H9 (cell line): Measurements from ENCODE around the gene HGF. TPM values are rescaled to one million over a fixed set of nuclear protein-coding genes. Genes with fewer than 3 reads are reported as not detected.

Experiments used
- DNase-seq: peaks from one replicate; pipeline ENCODE4 v3.0.0-alpha.2; 2017
- H2AFZ ChIP-seq: one replicate; pipeline ENCODE4 v1.6.1; 2013; ENCODE audit warnings: mild to moderate bottlenecking, low read length, control low read depth, moderate library complexity
- H2AK5ac ChIP-seq: 2 replicates; pipeline ENCODE4 v1.6.1; 2013; ENCODE audit warnings: low read length, control low read depth, mixed read lengths; ENCODE audit not compliant: insufficient read length
- H2BK120ac ChIP-seq: one replicate; pipeline ENCODE4 v1.6.1; 2013; ENCODE audit warnings: low read depth, mild to moderate bottlenecking, low read length, control low read depth, inconsistent platforms; ENCODE audit not compliant: poor library complexity, severe bottlenecking
- H2BK12ac ChIP-seq: 2 replicates; pipeline ENCODE4 v1.6.1; 2013; ENCODE audit warnings: low read length, control low read depth, mixed read lengths, low read depth; ENCODE audit not compliant: insufficient read length
- H2BK15ac ChIP-seq: 2 replicates; pipeline ENCODE4 v1.6.1; 2013; ENCODE audit warnings: low read depth, low read length, control low read depth
- H2BK20ac ChIP-seq: one replicate; pipeline ENCODE4 v1.6.1; 2013; ENCODE audit warnings: low read depth, mild to moderate bottlenecking, low read length, control low read depth, inconsistent platforms; ENCODE audit not compliant: poor library complexity, severe bottlenecking
- H2BK5ac ChIP-seq: 2 replicates; pipeline ENCODE4 v1.6.1; 2013; ENCODE audit warnings: low read length, control low read depth, mixed read lengths; ENCODE audit not compliant: insufficient read length
- H3K14ac ChIP-seq: 2 replicates; pipeline ENCODE4 v1.6.1; 2013; ENCODE audit warnings: low read length, control low read depth; ENCODE audit not compliant: insufficient read depth
- H3K18ac ChIP-seq: 2 replicates; pipeline ENCODE4 v1.6.1; 2013; ENCODE audit warnings: low read depth, mild to moderate bottlenecking, mixed read lengths, low read length, control low read depth; ENCODE audit not compliant: insufficient read length
- H3K23ac ChIP-seq: 2 replicates; pipeline ENCODE4 v1.6.1; 2013; ENCODE audit warnings: low read length, control low read depth, mixed read lengths, low read depth; ENCODE audit not compliant: insufficient read length
- H3K23me2 ChIP-seq: 2 replicates; pipeline ENCODE4 v1.6.1; 2013; ENCODE audit warnings: low read depth, mild to moderate bottlenecking, mixed read lengths, low read length, control low read depth; ENCODE audit not compliant: insufficient read length, poor library complexity, severe bottlenecking
- H3K27ac ChIP-seq: 2 replicates; pipeline ENCODE4 v1.5.1; 2013; ENCODE audit warnings: low read length, control low read depth, mixed read lengths, low read depth; ENCODE audit not compliant: insufficient read length
- H3K27me3 ChIP-seq: 2 replicates; pipeline ENCODE4 v1.6.1; 2013; ENCODE audit warnings: low read length, control low read depth, inconsistent platforms; ENCODE audit not compliant: insufficient read depth
- H3K4ac ChIP-seq: 2 replicates; pipeline ENCODE4 v1.6.1; 2013; ENCODE audit warnings: low read depth, mild to moderate bottlenecking, control low read depth, inconsistent platforms, low read length, moderate library complexity
- H3K4me1 ChIP-seq: 2 replicates; pipeline ENCODE4 v1.6.1; 2013; ENCODE audit warnings: low read length, control low read depth, inconsistent platforms; ENCODE audit not compliant: insufficient read depth
- H3K4me2 ChIP-seq: 2 replicates; pipeline ENCODE4 v1.6.1; 2013; ENCODE audit warnings: low read length, control low read depth, mixed read lengths; ENCODE audit not compliant: insufficient read length, insufficient read depth
- H3K56ac ChIP-seq: 2 replicates; pipeline ENCODE4 v1.6.1; 2013; ENCODE audit warnings: low read depth, mild to moderate bottlenecking, mixed read lengths, low read length, control low read depth; ENCODE audit not compliant: insufficient read length
- H3K79me1 ChIP-seq: 2 replicates; pipeline ENCODE4 v1.6.1; 2013; ENCODE audit warnings: low read depth, mild to moderate bottlenecking, moderate library complexity, low read length, control low read depth, inconsistent platforms; ENCODE audit not compliant: insufficient read depth, poor library complexity, severe bottlenecking
- H3K79me2 ChIP-seq: 2 replicates; pipeline ENCODE4 v1.6.1; 2013; ENCODE audit warnings: low read length, control low read depth, inconsistent platforms; ENCODE audit not compliant: insufficient read depth
- H3K9ac ChIP-seq: 2 replicates; pipeline ENCODE4 v1.6.1; 2013; ENCODE audit warnings: low read length, control low read depth, mixed read lengths; ENCODE audit not compliant: insufficient read length; ENCODE audit errors: extremely low read depth
- H3K9me3 ChIP-seq: one replicate; pipeline ENCODE4 v1.6.1; 2013; ENCODE audit warnings: low read depth, low read length, inconsistent platforms; ENCODE audit not compliant: control insufficient read depth
- H3T11ph ChIP-seq: one replicate; pipeline ENCODE4 v1.6.1; 2013; ENCODE audit warnings: mild to moderate bottlenecking, low read length, control low read depth, inconsistent platforms
- H4K20me1 ChIP-seq: one replicate; pipeline ENCODE4 v1.6.1; 2013; ENCODE audit not compliant: control insufficient read depth, insufficient read length, insufficient read depth
- H4K5ac ChIP-seq: 2 replicates; pipeline ENCODE4 v1.6.1; 2013; ENCODE audit warnings: low read depth, mild to moderate bottlenecking, mixed read lengths, low read length, control low read depth; ENCODE audit not compliant: insufficient read length
- H4K8ac ChIP-seq: replicated peaks from 2 replicates; pipeline ENCODE4 v1.6.1; 2013; ENCODE audit warnings: low read length, control low read depth, mixed read lengths, low read depth; ENCODE audit not compliant: insufficient read length
- H4K91ac ChIP-seq: 2 replicates; pipeline ENCODE4 v1.6.1; 2013; ENCODE audit warnings: low read depth, mild to moderate bottlenecking, moderate library complexity, mixed read lengths, low read length, control low read depth; ENCODE audit not compliant: insufficient read length
- H3K27ac Mint-ChIP-seq, 3 experiments: 2 replicates in 2 of 3; 3 replicates in 1 of 3; pipeline ENCODE4 v1.8.0; 2020 to 2021; ENCODE audit warnings: mixed read lengths in 3 of 3, mild to moderate bottlenecking in 1 of 3, moderate library complexity in 1 of 3
- H3K27me3 Mint-ChIP-seq: 2 replicates; pipeline ENCODE4 v1.8.0; 2021; ENCODE audit warnings: low read depth, mild to moderate bottlenecking, moderate library complexity, mixed read lengths
- H3K36me3 Mint-ChIP-seq, 3 experiments: 2 replicates in 2 of 3; 3 replicates in 1 of 3; pipeline ENCODE4 v1.8.0; 2020 to 2021; ENCODE audit warnings: low read depth in 3 of 3, mixed read lengths in 3 of 3; ENCODE audit not compliant: insufficient read depth in 1 of 3
- H3K4me1 Mint-ChIP-seq, 2 experiments: 2 replicates each; pipeline ENCODE4 v1.8.0; 2020; ENCODE audit warnings: mixed read lengths in 2 of 2
- H3K4me3 Mint-ChIP-seq, 2 experiments: 2 replicates in 1 of 2; 3 replicates in 1 of 2; pipeline ENCODE4 v1.8.0; 2020 to 2021; ENCODE audit warnings: mild to moderate bottlenecking in 2 of 2, mixed read lengths in 2 of 2, moderate library complexity in 1 of 2
- H3K9me3 Mint-ChIP-seq, 2 experiments: 2 replicates in 1 of 2; 3 replicates in 1 of 2; pipeline ENCODE4 v1.8.0; 2020; ENCODE audit warnings: mild to moderate bottlenecking in 2 of 2, mixed read lengths in 2 of 2, moderate library complexity in 1 of 2
- WGBS: extraction: QIAGEN DNeasy Blood & Tissue Kit; methylation state at CpG from one replicate; pipeline ENCODE4 v1.1.7; 2013; ENCODE audit warnings: missing lambda C conversion rate, low lambda C conversion rate, mixed read lengths; ENCODE audit not compliant: insufficient read length; ENCODE audit errors: extremely low coverage; 5-methylcytosine and 5-hydroxymethylcytosine counted together
- total RNA-seq: library from RNA; stranded (reverse); gene quantifications from 2 replicates; pipeline ENCODE4 v1.2.1, GENCODE V29; 2021
- TF ChIP-seq, protein P1 (sequence below): fragments of 200-600 bp; sonication (generic); conservative IDR thresholded peaks from 3 replicates; pipeline ENCODE4 v1.8.0; 2021; ENCODE audit warnings: antibody characterized with exemption, mild to moderate bottlenecking

Gene HGF
- total RNA-seq, 1 experiment from 2014 or later = 0.15 TPM

DNA sequence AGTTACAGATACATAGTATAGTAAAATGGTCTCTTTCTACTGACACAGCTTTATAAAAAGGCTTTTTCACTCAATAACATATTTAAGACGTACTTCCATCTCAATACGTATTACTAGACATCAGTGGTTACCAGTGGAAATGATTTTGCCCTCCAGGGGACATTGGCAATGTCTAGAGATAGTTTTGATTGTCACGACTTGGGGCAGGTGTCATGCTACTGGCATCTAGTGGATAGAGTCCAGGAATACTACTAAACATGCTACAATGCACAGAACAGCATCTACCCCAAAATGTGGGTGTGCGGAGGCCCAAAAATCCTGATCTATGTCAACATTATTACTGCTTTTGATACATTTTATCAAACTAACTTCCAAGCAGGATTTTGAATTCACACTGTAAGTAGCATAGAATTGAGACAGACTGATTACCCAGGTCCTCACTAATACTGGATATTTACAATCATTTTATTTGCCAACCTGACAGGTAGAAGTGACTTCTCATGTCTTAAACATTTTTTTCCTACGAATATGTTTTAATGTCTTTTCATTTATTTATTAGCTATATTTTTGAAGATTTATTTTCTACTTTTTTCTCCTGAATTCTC is 53.8 kb downstream of the HGF start:
- Histone ChIP-seq H3K79me2 (no peaks in the 10 kb centered on the region), H4K91ac (no peak overlapping the region), H3K18ac (no peak overlapping the region), H2BK12ac (no peak overlapping the region), H3K4me1 (no peaks in the 10 kb centered on the region), H3K27ac (no peak overlapping the region), H2BK20ac (no peak overlapping the region), H3K9ac (no peak overlapping the region), H2AK5ac (no peak overlapping the region), H3T11ph (no peak overlapping the region), H2BK5ac (no peak overlapping the region), H4K8ac (no peak overlapping the region), H3K4me2 (no peak overlapping the region), H3K4ac (no peak overlapping the region), H3K23me2 (no peaks in the 10 kb centered on the region), H2BK120ac (no peak overlapping the region), H3K23ac (no peak overlapping the region), H2BK15ac (no peak overlapping the region), H4K20me1 (no peaks in the 10 kb centered on the region), H3K27me3 (no peaks in the 10 kb centered on the region), H3K9me3 (no peaks in the 10 kb centered on the region), H4K5ac (no peak overlapping the region), H3K56ac (no peak overlapping the region), H2AFZ (no peak overlapping the region), H3K79me1 (no peaks in the 10 kb centered on the region), H3K14ac (no peak overlapping the region)
- TF ChIP-seq, protein P1, sequence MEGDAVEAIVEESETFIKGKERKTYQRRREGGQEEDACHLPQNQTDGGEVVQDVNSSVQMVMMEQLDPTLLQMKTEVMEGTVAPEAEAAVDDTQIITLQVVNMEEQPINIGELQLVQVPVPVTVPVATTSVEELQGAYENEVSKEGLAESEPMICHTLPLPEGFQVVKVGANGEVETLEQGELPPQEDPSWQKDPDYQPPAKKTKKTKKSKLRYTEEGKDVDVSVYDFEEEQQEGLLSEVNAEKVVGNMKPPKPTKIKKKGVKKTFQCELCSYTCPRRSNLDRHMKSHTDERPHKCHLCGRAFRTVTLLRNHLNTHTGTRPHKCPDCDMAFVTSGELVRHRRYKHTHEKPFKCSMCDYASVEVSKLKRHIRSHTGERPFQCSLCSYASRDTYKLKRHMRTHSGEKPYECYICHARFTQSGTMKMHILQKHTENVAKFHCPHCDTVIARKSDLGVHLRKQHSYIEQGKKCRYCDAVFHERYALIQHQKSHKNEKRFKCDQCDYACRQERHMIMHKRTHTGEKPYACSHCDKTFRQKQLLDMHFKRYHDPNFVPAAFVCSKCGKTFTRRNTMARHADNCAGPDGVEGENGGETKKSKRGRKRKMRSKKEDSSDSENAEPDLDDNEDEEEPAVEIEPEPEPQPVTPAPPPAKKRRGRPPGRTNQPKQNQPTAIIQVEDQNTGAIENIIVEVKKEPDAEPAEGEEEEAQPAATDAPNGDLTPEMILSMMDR = peak; percentile 46
- H3K4me3 Mint-ChIP-seq = no peak overlapping the region
- H3K4me1 Mint-ChIP-seq = no peaks in the 10 kb centered on the region
- H3K9me3 Mint-ChIP-seq = no peaks in the 10 kb centered on the region
- H3K36me3 Mint-ChIP-seq = no peaks in the 10 kb centered on the region
- no CpG with 5 or more reads among the region's 5 CpGs for WGBS
- DNase-seq = no peak
- no peaks in the 10 kb centered on the region for H3K27me3 Mint-ChIP-seq
- peak overlapping the region in 1 of 3 experiments; percentile 74; a peak in 1 of 7 replicates for H3K27ac Mint-ChIP-seq
